Smooth muscle cell of trachea (primary cell): Measurements from ENCODE around the gene IL1RAPL2. TPM values are rescaled to one million over a fixed set of nuclear protein-coding genes. Genes with fewer than 3 reads are reported as not detected.

Source experiments
- total RNA-seq: library from RNA; depleted of rRNA; stranded (reverse); fragments of >200 nt; gene quantifications from 2 replicates; pipeline ENCODE4 v1.2.1, GENCODE V29; 2014

Gene IL1RAPL2
- 0.15 and 0.17 TPM in 2 replicates for total RNA-seq

GRCh38 chrX:104565791-104566680, at the start of gene IL1RAPL2:
IL1RAPL2 (plus strand) TSS chrX:104566199.

GRCh38 chrX:105220636-105221035, 654.6 kb downstream of the IL1RAPL2 start, which contains the start of gene TEX13A:
TEX13A (minus strand) TSS chrX:105220694; CDS start chrX:105220397, 297 bp downstream.

